VCaP (cell line): ENCODE results near the gene CHAF1A.

Experiments
- H3K27ac ChIP-seq: fragments of 450-650 bp; 2 replicates; pipeline ENCODE4 v1.5.1; 2017
- CTCF ChIP-seq: fragments of 450-650 bp; conservative IDR thresholded peaks from 2 replicates; pipeline ENCODE4 v1.5.1; 2017; ENCODE audit warnings: mild to moderate bottlenecking, moderate library complexity

CHAF1A gene

GRCh38 chr19:4362831-4363545 is 39.5 kb upstream of the CHAF1A start:
- TF ChIP-seq CTCF = peak; percentile 31
- H3K27ac ChIP-seq = no peak overlapping the region

DNA sequence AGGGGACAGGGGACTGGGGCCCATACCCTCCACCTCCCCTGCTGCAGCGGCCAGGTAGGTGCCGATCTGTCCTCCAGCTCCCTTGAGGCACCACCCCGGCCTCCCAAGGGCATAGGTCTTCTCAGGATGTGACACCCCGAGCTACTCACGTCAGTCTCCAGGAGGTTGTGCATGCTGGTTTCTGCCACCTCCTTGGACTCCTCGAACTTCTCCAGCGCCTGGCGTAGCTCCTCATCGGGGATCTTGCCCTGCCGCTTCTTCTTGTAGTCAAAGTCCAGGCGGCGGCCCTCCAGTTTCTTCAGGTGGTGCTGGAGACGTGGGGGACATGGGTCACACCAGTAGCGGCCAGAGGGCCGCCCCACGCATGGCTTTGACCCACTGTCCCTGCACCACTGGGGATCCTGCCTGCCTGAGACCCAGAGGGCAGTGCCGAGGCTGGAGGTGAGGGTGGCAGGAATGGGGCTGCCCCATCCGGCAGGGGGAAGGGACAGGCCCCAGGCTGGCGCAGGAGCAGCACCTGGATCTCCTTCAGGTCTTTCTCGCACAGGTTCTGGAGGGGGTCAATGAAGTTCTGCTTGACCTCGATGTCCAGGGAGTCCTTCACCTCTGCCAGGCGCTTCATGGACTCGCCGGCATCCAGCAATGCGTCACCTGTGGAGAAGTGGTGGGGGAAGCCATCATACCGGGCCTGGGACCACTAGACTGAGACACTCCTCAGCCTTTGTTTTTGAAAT is 38.7 kb upstream of the CHAF1A start:
- no peak for TF ChIP-seq CTCF

DNA sequence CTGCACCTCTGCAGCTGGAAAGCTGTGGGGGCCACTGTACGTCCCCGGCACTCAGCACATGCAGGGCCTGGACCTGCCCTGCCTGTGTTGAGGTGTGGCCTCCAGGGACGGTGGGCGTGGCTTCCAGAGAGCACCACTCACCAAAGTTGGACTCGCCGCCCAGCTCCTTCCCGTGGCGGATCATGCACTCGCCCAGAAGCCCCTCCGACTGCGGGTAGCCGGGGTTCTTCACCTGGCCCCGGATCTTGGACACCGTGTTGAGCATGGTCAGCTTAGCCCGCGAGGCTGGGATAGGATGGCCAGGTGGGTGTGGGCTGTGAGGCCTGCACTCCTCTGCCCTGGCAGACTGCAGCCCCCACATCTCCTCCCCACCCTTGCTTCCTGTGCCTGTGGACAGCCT is 37.1 kb upstream of the CHAF1A start:
- no peak for TF ChIP-seq CTCF
- no peak overlapping the region for H3K27ac ChIP-seq

More for the DNA sequence above, 38.7 kb upstream of the CHAF1A start:
- no peak overlapping the region for H3K27ac ChIP-seq

DNA sequence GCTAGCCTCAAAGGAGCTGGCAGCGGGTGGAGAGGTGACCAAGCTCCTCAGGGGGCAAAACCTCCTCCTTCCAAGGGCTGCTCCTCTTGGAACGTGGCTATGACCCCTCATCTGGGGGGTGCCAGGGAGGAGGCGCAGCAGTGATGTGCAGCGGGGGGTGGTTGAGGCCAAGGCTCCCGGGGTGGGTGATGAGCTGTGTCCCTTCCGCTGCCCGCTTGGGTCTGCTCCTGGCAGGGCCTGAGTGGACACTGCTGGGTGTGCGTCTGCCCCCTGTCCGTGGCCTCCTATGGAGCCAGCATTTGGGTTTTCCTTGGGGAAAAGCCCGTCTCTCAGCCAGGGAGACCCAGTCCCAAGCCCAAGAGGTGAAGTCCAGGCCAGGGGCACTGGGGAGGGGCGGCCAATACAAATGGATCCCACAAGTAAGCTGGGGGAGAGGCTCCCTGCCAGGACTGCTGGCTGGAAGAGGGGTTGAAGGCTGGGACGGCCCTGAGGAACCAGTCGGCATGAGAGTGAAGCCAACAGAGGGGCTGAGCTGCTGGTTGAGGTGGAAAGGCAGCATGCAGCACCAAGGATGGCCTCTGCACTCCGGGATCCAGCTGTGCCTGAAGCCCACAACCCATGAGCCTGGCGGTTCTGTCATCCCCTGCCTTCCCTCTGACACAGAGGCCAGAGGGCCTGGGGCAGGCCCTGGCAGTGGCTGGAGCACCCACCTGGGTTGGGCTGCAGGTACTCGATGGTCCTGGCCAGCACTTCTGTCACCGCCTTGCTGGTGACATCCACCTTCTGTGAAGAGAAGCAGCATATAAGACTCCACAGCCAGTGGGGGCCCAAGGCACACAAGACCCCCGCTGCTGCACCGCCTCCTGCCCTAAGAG is 36.4 kb upstream of the CHAF1A start:
- no peak overlapping the region for H3K27ac ChIP-seq
- TF ChIP-seq CTCF = no peak

GRCh38 chr19:4366666-4367335 is 35.6 kb upstream of the CHAF1A start:
- no peak overlapping the region for H3K27ac ChIP-seq
- TF ChIP-seq CTCF = no peak

DNA sequence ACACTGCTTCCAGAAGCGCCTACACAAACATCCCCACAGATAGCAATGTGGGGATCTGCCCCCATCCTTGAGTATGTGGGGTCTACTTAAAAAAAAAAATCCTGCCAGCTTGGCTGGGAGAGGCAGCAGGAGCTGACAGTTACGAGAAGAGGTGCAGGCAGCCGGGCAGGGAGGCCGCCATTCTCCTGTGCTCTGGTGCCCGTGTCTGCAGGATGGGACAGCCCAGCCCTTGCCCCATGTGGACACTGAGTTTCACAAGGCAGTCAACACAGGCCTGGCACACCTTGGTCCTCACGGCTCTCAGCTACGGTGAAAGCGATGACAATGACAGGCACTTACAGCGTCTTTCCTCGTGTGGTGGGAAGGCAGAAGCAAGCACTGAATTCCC is 35.1 kb upstream of the CHAF1A start:
- no peak overlapping the region for H3K27ac ChIP-seq
- TF ChIP-seq CTCF = no peak

DNA sequence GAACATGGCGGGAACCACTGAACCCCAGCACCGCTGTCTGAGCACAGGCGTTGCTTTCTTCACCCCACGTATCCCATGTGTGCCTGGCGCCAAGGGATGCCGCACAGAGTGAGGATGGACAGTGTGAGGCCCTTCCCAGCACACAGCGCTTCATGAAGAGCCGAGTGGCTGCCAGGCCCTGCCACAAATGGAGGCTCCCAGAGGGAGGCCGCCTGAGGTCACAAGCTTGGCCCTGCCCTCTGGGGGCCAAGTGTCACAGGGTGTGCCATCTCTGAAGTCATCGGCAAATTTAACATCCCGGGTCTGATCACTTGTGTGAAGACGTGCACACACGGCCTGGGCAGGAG is 34.7 kb upstream of the CHAF1A start:
- H3K27ac ChIP-seq = no peak overlapping the region
- TF ChIP-seq CTCF = no peak
